Naive thymus-derived CD8-positive, alpha-beta T cell (primary cell): ENCODE results near the gene FUBP1. TPM values are rescaled to one million over a fixed set of nuclear protein-coding genes. Genes with fewer than 3 reads are reported as not detected.

Experiments used
- ATAC-seq, 2 donors: fragments of 150-1000 bp; cut with Tn5 transposase in 1 of 2; sonication (Bioruptor Pico), chemical (Tn5 transposase) in 1 of 2; 1 replicate in 1 of 2; 2 replicates in 1 of 2; pipeline ENCODE4 v1.10.0; 2021; ENCODE audit warnings: mild to moderate bottlenecking in 2 of 2, moderate library complexity in 2 of 2
- POLR2A ChIA-PET: fragments of 350-600 bp; sonication (Branson Sonifier 250); formaldehyde crosslinking; loops from one replicate; lab custom pipeline; 2021; ENCODE audit warnings: antibody characterized with exemption; lab: Charles Lee
- DNase-seq, 10 donors: peaks; one replicate each; pipeline versions ENCODE4 v3.0.0 to v3.0.0-alpha.2; 2020 to 2022
- H3K27ac Mint-ChIP-seq, 10 donors: one replicate each; pipeline ENCODE4 v1.8.0; 2020 to 2022; ENCODE audit warnings: mild to moderate bottlenecking in 10 of 10, mixed read lengths in 10 of 10, moderate library complexity in 4 of 10, inconsistent platforms in 1 of 10
- H3K27me3 Mint-ChIP-seq, 5 donors: one replicate each; pipeline ENCODE4 v1.8.0; 2021 to 2022; ENCODE audit warnings: mixed read lengths in 5 of 5
- H3K36me3 Mint-ChIP-seq, 3 donors: one replicate each; pipeline ENCODE4 v1.8.0; 2020 to 2022; ENCODE audit warnings: mixed read lengths in 3 of 3, mild to moderate bottlenecking in 2 of 3, inconsistent platforms in 1 of 3
- H3K4me1 Mint-ChIP-seq, 4 donors: one replicate each; pipeline ENCODE4 v1.8.0; 2021 to 2022; ENCODE audit warnings: mixed read lengths in 4 of 4
- H3K4me3 Mint-ChIP-seq, 10 donors: one replicate each; pipeline ENCODE4 v1.8.0; 2020 to 2022; ENCODE audit warnings: mild to moderate bottlenecking in 10 of 10, mixed read lengths in 10 of 10, moderate library complexity in 6 of 10, inconsistent platforms in 1 of 10
- H3K9me3 Mint-ChIP-seq, 9 donors: one replicate each; pipeline ENCODE4 v1.8.0; 2020 to 2022; ENCODE audit warnings: mixed read lengths in 9 of 9, mild to moderate bottlenecking in 3 of 9, inconsistent platforms in 1 of 9, moderate library complexity in 1 of 9
- polyA plus RNA-seq, 3 donors: library from polyadenylated mRNA; unstranded; fragments of 300-500 nt; fragmentation: Illumina TruSeq; gene quantifications; one replicate each; pipeline ENCODE4 v1.2.3, GENCODE V29; 2021
- total RNA-seq, 8 experiments: library from RNA in 2 of 8; stranded (reverse) in 2 of 8; gene quantifications; one replicate each; pipeline ENCODE4 v1.2.3 and lab custom pipeline; 2021 to 2026

FUBP1 gene
- total and polyA plus RNA-seq, 5 experiments from 2014 or later: 47.8 to 249 (median 54.5) TPM

DNA sequence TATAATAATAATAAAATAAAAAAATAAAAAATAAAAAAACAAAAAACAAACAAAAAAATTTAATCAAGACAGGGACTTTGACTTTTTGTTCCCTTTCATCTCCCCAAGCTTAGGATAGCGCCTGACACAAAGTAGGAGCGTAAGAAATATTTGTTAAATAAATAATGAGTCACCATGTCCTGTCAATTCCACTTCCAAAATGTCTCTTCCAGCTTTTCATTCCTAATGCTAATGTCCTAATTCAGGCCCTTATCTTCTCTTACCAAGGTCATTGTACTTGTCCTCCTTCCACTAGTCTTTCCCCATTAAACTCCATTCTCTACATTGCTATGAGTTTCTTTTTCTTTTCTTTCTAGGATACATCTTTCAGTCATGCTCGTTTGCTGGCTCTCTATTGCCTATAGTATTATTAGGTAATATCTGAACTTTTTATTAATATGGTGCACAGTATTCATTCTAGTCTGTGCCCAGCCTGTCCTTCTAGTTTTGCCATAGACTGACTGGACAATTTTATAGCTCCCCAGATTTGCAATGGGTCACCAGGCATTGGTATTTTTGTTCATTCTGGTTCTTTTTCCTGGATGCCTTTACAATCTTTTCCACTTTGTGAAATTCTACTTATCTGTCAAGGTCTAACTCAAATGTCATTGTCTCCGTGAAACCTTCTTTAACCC, 79.1 kb downstream of the FUBP1 start:
- no peak for DNase-seq
- POLR2A ChIA-PET: no interaction called here
- no peak for ATAC-seq
- peaks cover 0 to 5% (median 0%) of the 10 kb centered on the region in 9 donors for H3K9me3 Mint-ChIP-seq
- H3K27me3 Mint-ChIP-seq: no peaks in the 10 kb centered on the region
- H3K27ac Mint-ChIP-seq: no peak overlapping the region
- H3K4me3 Mint-ChIP-seq: no peak overlapping the region
- H3K36me3 Mint-ChIP-seq: peaks cover 0 to 4% (median 0%) of the 10 kb centered on the region in 3 donors
- H3K4me1 Mint-ChIP-seq: no peaks in the 10 kb centered on the region

Other genes with a start within 250 kb of the FUBP1 start
- 100 to 1,000 TPM; 103 to 104 TPM for gene USP33, start 219.2 kb downstream of the FUBP1 start, total RNA-seq
- gene USP33, start 219.2 kb downstream of the FUBP1 start, polyA plus RNA-seq: 10 to 100 TPM; 35.3 to 37.6 (median 35.8) TPM
- 10 to 100 TPM; 21.4 to 22.2 TPM for gene MIGA1, start 199.4 kb downstream of the FUBP1 start, total RNA-seq
- 10 to 100 TPM in 1 of 3 donors, 1 to 10 TPM in 2; 7.1 to 11.8 (median 8.8) TPM for gene MIGA1, start 199.4 kb downstream of the FUBP1 start, polyA plus RNA-seq
- under 1 TPM; 0.26 to 0.33 TPM for gene NEXN, start 90.4 kb downstream of the FUBP1 start, total RNA-seq
- 1 to 10 TPM in 1 of 3 donors, under 1 TPM in 2; 0.36 to 1.7 (median 0.74) TPM for gene NEXN, start 90.4 kb downstream of the FUBP1 start, polyA plus RNA-seq
- gene DNAJB4, start 25.9 kb upstream of the FUBP1 start, total RNA-seq: 10 to 100 TPM; 16.9 to 23.0 TPM
- 1 to 10 TPM; 3.7 to 6.3 (median 5.8) TPM for gene DNAJB4, start 25.9 kb upstream of the FUBP1 start, polyA plus RNA-seq
- under 1 TPM; 0.26 to 0.52 TPM for gene GIPC2, start 66.9 kb upstream of the FUBP1 start, total RNA-seq
- under 1 TPM; 0.05 to 0.39 (median 0.18) TPM for gene GIPC2, start 66.9 kb upstream of the FUBP1 start, polyA plus RNA-seq